ENCODE measurements around the gene PTPN4.
A peak's percentile ranks its signal among the peaks of the same experiment; 100 is the strongest.
"Not testable (repeated sequence)": the region's sequence is repeated elsewhere in the genome, so short reads cannot be mapped to it uniquely, and the experiment has no call there.

PTPN4 gene

DNA sequence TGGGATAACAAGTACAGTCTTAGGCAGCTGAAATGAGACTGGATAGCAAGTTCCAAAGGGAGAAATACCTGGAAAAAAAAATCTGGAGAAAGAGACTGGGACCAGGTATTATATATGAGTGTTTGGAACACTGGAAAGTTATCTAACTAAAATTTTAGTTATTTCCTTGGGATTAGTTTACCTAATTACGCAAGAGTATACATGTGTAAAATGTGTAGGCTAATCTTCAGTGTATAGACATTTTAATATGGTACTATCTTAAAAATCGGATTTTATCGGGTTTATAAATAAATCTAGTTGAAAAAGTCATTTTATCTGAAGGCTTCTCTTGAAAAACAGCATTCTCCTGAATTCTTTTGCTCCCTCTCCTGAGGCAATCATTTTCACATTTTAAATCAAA lies 257.1 kb downstream of the PTPN4 start:
- TF ChIP-seq, protein P1, sequence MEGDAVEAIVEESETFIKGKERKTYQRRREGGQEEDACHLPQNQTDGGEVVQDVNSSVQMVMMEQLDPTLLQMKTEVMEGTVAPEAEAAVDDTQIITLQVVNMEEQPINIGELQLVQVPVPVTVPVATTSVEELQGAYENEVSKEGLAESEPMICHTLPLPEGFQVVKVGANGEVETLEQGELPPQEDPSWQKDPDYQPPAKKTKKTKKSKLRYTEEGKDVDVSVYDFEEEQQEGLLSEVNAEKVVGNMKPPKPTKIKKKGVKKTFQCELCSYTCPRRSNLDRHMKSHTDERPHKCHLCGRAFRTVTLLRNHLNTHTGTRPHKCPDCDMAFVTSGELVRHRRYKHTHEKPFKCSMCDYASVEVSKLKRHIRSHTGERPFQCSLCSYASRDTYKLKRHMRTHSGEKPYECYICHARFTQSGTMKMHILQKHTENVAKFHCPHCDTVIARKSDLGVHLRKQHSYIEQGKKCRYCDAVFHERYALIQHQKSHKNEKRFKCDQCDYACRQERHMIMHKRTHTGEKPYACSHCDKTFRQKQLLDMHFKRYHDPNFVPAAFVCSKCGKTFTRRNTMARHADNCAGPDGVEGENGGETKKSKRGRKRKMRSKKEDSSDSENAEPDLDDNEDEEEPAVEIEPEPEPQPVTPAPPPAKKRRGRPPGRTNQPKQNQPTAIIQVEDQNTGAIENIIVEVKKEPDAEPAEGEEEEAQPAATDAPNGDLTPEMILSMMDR (IDR thresholded peaks at IDR 0.05; ENCODE audit: low read depth, low read length) = no peak
- DNase-seq (ENCODE audit: extremely low read depth, low read depth) = no peak

DNA sequence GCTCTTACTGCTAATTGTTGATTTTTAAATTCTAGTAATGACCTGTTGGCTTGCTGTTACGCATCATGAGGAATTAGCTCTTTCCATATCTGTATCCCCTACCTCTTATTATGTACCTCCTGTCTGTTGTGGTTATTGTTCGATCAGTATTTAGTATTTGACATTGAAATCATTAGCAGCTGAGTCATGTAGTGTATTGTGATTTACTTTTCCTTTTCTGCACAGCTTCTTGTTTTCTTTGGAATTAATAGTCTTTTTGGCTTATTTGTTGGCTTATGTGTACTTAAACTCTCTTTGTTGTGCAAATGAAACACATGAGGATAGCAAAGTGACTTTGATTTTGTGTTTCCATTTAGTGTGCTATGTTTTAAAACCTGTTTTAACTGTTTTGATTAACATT lies 257.5 kb downstream of the PTPN4 start:
- TF ChIP-seq, protein P1 (IDR thresholded peaks at IDR 0.05; ENCODE audit: low read depth, low read length) = no peak
- DNase-seq (ENCODE audit: extremely low read depth, low read depth) = no peak

DNA sequence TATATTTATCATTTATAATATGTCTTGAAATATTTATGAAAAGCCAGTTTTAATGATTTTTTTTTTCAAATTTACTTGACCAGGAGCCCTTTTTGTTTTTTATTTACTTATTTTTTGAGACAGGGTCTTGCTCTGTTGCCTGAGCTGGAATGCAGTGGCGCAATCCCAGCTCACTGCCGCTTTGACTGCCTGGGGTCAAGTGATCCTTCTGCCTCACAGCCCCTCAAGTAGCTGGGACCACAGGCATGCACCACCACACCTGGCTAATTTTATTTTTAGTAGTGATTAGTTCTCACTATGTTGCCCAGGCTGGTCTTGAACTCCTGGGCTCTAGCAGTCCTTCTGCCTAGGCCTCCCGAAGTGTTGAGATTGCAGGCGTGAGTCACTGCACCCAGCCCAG lies 258.8 kb downstream of the PTPN4 start:
- TF ChIP-seq, protein P1 (IDR thresholded peaks at IDR 0.05; ENCODE audit: low read depth, low read length) = no peak
- no peak for DNase-seq (ENCODE audit: extremely low read depth, low read depth)

DNA sequence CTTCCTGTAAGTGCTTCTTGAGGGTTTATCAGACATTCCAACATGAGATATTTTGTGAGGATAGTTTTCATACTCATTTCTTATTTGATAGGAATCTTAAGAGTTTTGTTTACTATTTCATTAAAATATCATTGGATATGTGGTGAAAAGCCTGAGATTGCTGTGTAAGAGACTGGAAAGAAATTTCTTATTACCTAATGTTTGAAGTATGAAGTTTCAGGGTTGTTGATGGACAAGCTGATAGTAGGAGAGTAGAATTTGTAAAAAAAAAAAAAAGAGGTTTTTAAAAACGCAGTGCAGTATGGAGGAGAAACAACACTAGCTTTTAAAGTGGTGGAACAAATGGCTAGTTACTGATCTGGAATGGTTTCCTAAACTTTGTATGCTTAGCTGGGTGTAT lies 260.8 kb downstream of the PTPN4 start:
- TF ChIP-seq, protein P1 (IDR thresholded peaks at IDR 0.05; ENCODE audit: low read depth, low read length) = no peak
- no peak for DNase-seq (ENCODE audit: extremely low read depth, low read depth)

DNA sequence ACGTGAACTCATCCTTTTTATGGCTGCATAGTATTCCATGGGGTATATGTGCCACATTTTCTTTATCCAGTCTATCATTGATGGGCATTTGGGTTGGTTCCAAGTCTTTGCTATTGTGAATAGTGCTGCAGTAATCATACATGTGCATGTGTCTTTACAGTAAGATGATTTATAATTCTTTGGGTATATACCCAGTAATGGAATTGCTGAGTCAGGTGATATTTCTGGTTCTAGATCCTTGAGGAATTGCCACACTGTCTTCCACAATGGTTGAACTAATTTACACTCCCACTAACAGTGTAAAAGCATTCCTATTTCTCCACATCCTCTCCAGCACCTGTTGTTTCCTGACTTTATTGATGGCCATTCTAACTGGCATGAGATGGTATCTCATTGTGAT lies 262.8 kb downstream of the PTPN4 start:
- not testable (repeated sequence) for DNase-seq (ENCODE audit: extremely low read depth, low read depth)

DNA sequence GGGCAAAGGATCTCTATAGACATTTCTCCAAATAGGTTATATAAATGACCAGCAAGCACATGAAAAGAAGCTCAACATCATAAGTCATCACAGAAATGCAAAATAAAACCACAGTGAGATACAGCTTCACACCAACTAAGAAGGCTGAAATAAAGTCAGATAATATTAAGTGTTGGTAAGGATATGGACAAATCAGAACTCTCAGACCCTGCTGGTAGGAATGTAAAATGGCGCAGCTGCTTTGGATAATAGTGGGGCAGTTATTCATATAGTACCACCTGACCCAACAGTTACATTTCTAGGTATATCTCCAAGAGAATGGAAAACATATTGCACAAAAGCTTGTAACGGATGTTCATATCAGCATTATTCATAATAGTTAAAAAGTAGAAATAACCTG lies 267.2 kb downstream of the PTPN4 start:
- DNase-seq (ENCODE audit: extremely low read depth, low read depth) = no peak
- TF ChIP-seq, protein P1 (IDR thresholded peaks at IDR 0.05; ENCODE audit: low read depth, low read length) = peak; percentile 4

DNA sequence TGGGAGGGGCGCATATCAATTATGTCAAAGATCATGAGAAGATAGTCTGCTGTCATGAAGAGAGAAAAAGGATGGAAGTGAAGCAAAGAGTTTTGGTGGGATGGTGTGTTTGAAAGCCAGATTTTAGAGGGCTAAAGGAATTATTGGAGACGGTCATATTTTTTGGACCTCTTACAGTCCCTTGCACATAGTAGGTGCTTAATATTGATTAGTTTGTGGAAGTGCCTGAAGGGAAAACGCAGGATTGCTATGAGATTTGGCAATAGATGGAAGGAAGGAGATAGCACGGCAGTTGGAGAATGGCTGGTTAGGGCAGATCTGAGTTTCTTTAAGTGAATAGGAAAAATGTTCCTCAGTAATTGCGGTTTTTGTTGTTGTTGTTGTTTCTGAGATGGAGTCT lies 269.1 kb downstream of the PTPN4 start:
- TF ChIP-seq, protein P1 (IDR thresholded peaks at IDR 0.05; ENCODE audit: low read depth, low read length) = no peak
- DNase-seq (ENCODE audit: extremely low read depth, low read depth) = no peak
